Endodermal cell (in vitro differentiated cells): Measurements from ENCODE around the gene CLBA1. TPM values are rescaled to one million over a fixed set of nuclear protein-coding genes. Genes with fewer than 3 reads are reported as not detected.
"Not testable (repeated sequence)": the region's sequence is repeated elsewhere in the genome, so short reads cannot be mapped to it uniquely, and the experiment has no call there.

ENCODE experiments used
- DNase-seq: peaks from one replicate; pipeline ENCODE4 v3.0.0-alpha.2; 2017
- H3K27ac ChIP-seq: 2 replicates; pipeline ENCODE4 v1.5.1; 2013; ENCODE audit warnings: mild to moderate bottlenecking, low read depth, low read length, moderate library complexity
- H3K27me3 ChIP-seq: 2 replicates; pipeline ENCODE4 v1.6.1; 2013; ENCODE audit warnings: mild to moderate bottlenecking, low read length, moderate library complexity; ENCODE audit not compliant: insufficient read depth, control insufficient read depth, poor library complexity, severe bottlenecking
- H3K36me3 ChIP-seq: 2 replicates; pipeline ENCODE4 v1.7.0; 2013; ENCODE audit warnings: mild to moderate bottlenecking, low read length, moderate library complexity; ENCODE audit not compliant: control insufficient read depth, insufficient read depth
- H3K4me1 ChIP-seq: one replicate; pipeline ENCODE4 v1.7.0; 2013; ENCODE audit warnings: low read length; ENCODE audit not compliant: control insufficient read depth, insufficient read depth
- H3K4me3 ChIP-seq: 2 replicates; pipeline ENCODE4 v1.5.1; 2013; ENCODE audit warnings: mild to moderate bottlenecking, low read length, moderate library complexity
- H3K9ac ChIP-seq: 2 replicates; pipeline ENCODE4 v1.6.1; 2013; ENCODE audit warnings: mild to moderate bottlenecking, low read length, moderate library complexity; ENCODE audit not compliant: poor library complexity, severe bottlenecking; ENCODE audit errors: extremely low read depth
- H3K9me3 ChIP-seq: 2 replicates; pipeline ENCODE4 v1.6.1; 2013; ENCODE audit warnings: mild to moderate bottlenecking, low read length, moderate library complexity; ENCODE audit not compliant: control insufficient read depth
- H3K27ac Mint-ChIP-seq: 2 replicates; pipeline ENCODE4 v1.8.0; 2020; ENCODE audit warnings: mixed read lengths
- H3K27me3 Mint-ChIP-seq: 2 replicates; pipeline ENCODE4 v1.8.0; 2021; ENCODE audit warnings: mild to moderate bottlenecking, mixed read lengths; ENCODE audit not compliant: insufficient read depth
- H3K36me3 Mint-ChIP-seq: 2 replicates; pipeline ENCODE4 v1.8.0; 2020; ENCODE audit warnings: low read depth, mixed read lengths
- H3K4me1 Mint-ChIP-seq: 2 replicates; pipeline ENCODE4 v1.8.0; 2020; ENCODE audit warnings: mixed read lengths
- H3K4me3 Mint-ChIP-seq: 2 replicates; pipeline ENCODE4 v1.8.0; 2020; ENCODE audit warnings: mild to moderate bottlenecking, moderate library complexity, mixed read lengths
- H3K9me3 Mint-ChIP-seq: 2 replicates; pipeline ENCODE4 v1.8.0; 2020; ENCODE audit warnings: mild to moderate bottlenecking, mixed read lengths
- WGBS, 2 experiments: methylation state at CpG; one replicate each; pipeline versions ENCODE4 v1.1.5 to v1.1.7; 2013; ENCODE audit warnings: missing lambda C conversion rate in 2 of 2, mixed read lengths in 1 of 2; ENCODE audit not compliant: insufficient coverage in 1 of 2, insufficient read length in 1 of 2; 5-methylcytosine and 5-hydroxymethylcytosine counted together
- total RNA-seq, 2 donors: library from RNA; stranded (reverse); fragmentation: NEBNext Ultra II Directional in 1 of 2; extraction: Animal tissue kit (Norgen Biotek cat#: 25700) in 1 of 2; gene quantifications; 2 replicates in 1 of 2; 3 replicates in 1 of 2; pipeline ENCODE4 v1.2.1, GENCODE V29; 2021
- TF ChIP-seq, protein P1 (sequence below): fragments of 200-600 bp; sonication (generic); conservative IDR thresholded peaks from 2 replicates; pipeline ENCODE4 v1.5.0; 2021; ENCODE audit warnings: antibody characterized with exemption, mild to moderate bottlenecking

Gene CLBA1
- total RNA-seq, 2 donors from 2014 or later = 11.2 to 12.5 TPM

DNA sequence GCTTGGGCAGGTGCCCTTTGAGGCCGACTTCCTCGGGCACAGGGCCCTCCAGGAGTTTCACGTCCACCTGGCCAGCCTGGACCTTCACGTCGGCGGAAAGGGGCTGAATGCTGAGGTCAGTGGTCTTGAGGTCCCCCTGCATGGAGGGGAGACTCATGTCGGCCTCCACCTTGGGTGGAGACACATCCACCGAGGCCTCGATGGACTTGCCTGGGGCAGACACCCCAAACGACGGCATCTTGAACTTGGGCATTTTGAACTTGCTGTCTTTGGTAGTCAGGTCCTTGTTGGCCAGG, 36.9 kb upstream of the CLBA1 start:
- no peak overlapping the region for H3K9ac ChIP-seq
- TF ChIP-seq, protein P1, sequence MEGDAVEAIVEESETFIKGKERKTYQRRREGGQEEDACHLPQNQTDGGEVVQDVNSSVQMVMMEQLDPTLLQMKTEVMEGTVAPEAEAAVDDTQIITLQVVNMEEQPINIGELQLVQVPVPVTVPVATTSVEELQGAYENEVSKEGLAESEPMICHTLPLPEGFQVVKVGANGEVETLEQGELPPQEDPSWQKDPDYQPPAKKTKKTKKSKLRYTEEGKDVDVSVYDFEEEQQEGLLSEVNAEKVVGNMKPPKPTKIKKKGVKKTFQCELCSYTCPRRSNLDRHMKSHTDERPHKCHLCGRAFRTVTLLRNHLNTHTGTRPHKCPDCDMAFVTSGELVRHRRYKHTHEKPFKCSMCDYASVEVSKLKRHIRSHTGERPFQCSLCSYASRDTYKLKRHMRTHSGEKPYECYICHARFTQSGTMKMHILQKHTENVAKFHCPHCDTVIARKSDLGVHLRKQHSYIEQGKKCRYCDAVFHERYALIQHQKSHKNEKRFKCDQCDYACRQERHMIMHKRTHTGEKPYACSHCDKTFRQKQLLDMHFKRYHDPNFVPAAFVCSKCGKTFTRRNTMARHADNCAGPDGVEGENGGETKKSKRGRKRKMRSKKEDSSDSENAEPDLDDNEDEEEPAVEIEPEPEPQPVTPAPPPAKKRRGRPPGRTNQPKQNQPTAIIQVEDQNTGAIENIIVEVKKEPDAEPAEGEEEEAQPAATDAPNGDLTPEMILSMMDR = no peak
- 93 to 94% methylated on average over 3 to 11 of the region's 11 CpGs for WGBS, 2 experiments
- Mint-ChIP-seq H3K27me3 (no peaks in the 10 kb centered on the region), H3K36me3 (no peaks in the 10 kb centered on the region), H3K27ac (no peak overlapping the region), H3K9me3 (no peaks in the 10 kb centered on the region), H3K4me3 (no peak overlapping the region), H3K4me1 (no peaks in the 10 kb centered on the region)
- no peaks in the 10 kb centered on the region for H3K36me3 ChIP-seq
- H3K4me3 ChIP-seq = no peak overlapping the region
- H3K4me1 ChIP-seq = no peaks in the 10 kb centered on the region
- H3K9me3 ChIP-seq = no peaks in the 10 kb centered on the region
- no peaks in the 10 kb centered on the region for H3K27me3 ChIP-seq
- no peak for DNase-seq
- H3K27ac ChIP-seq = no peak overlapping the region

DNA sequence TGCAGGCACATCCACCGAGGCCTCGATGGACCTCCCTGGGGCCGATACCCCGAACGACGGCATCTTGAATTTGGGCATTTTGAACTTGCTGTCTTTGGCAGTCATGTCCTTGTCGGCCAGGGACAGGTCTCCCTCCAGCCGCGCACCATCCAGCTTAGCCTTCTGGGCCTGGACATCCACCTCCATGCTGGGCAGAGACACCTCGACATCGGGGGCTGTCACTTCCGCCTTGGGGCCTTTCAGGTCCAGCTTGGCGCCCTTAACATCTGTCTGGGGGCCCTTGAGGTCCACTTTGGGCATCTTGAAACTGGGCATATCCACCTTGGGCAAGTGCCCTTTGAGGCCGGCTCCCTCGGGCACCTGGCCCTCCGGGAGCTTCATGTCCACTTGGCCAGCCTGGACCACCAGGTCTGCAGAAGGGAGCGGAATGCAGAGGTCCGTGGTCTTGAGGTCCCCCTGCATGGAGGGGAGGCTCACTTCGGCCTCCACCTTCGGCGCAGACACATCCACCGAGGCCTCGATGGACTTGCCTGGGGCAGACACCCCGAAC, 36.1 kb upstream of the CLBA1 start:
- H3K4me3 ChIP-seq, H3K4me3 Mint-ChIP-seq, DNase-seq, H3K27me3 Mint-ChIP-seq, H3K36me3 ChIP-seq, H3K9me3 ChIP-seq, H3K9me3 Mint-ChIP-seq, H3K27ac Mint-ChIP-seq, H3K4me1 ChIP-seq, H3K36me3 Mint-ChIP-seq, H3K9ac ChIP-seq, H3K27ac ChIP-seq, H3K27me3 ChIP-seq, H3K4me1 Mint-ChIP-seq: not testable (repeated sequence)
- WGBS, 2 experiments = 93% methylated on average over 12 to 20 of the region's 24 CpGs

DNA sequence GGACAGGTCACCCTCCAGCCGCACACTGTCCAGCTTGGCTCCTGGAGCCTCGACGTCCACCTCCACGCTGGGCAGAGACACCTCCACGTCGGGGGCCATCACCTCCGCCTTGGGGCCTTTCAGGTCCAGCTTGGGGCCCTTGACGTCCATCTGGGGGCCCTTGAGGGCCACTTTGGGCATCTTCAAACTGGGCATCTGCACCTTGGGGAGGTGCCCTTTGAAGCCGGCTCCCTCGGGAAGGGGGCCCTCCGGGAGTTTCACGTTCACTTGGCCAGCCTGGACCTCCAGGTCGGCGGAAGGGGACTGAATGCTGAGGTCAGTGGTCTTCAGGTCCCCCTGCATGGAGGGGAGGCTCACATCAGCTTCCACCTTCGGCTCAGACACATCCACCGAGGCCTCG, 35.6 kb upstream of the CLBA1 start:
- TF ChIP-seq, protein P1 = no peak
- Mint-ChIP-seq H3K4me1 (no peaks in the 10 kb centered on the region), H3K27me3 (no peaks in the 10 kb centered on the region), H3K9me3 (no peaks in the 10 kb centered on the region), H3K27ac (no peak overlapping the region), H3K4me3 (no peak overlapping the region), H3K36me3 (no peaks in the 10 kb centered on the region)
- H3K27ac ChIP-seq = no peak overlapping the region
- DNase-seq = no peak
- no peak overlapping the region for H3K9ac ChIP-seq
- H3K27me3 ChIP-seq = no peaks in the 10 kb centered on the region
- H3K36me3 ChIP-seq = no peaks in the 10 kb centered on the region
- no peaks in the 10 kb centered on the region for H3K9me3 ChIP-seq
- no peak overlapping the region for H3K4me3 ChIP-seq
- WGBS, 2 experiments = 89 to 96% methylated on average over 13 to 17 of the region's 17 CpGs
- no peaks in the 10 kb centered on the region for H3K4me1 ChIP-seq

DNA sequence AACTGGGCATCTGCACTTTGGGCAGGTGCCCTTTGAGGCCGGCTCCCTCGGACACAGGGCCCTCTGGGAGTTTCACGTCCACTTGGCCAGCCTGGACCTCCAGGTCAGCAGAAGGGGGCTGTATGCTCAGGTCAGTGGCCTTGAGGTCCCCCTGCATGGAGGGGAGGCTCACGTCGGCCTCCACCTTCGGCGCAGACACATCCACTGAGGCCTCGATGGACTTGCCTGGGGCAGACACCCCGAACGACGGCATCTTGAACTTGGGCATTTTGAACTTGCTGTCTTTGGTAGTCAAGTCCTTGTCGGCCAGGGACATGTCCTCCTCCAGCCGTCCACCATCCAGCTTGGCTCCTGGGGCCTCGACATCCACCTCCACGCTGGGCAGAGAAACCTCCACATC, 34.9 kb upstream of the CLBA1 start:
- not testable (repeated sequence) for H3K36me3 ChIP-seq, H3K27me3 ChIP-seq, H3K27me3 Mint-ChIP-seq, H3K4me3 Mint-ChIP-seq, H3K27ac Mint-ChIP-seq, H3K4me1 Mint-ChIP-seq, H3K4me3 ChIP-seq, DNase-seq, H3K9ac ChIP-seq, H3K4me1 ChIP-seq, H3K36me3 Mint-ChIP-seq, H3K9me3 ChIP-seq, H3K9me3 Mint-ChIP-seq, H3K27ac ChIP-seq
- WGBS, 2 experiments = 91 to 95% methylated on average over 3 to 15 of the region's 15 CpGs

DNA sequence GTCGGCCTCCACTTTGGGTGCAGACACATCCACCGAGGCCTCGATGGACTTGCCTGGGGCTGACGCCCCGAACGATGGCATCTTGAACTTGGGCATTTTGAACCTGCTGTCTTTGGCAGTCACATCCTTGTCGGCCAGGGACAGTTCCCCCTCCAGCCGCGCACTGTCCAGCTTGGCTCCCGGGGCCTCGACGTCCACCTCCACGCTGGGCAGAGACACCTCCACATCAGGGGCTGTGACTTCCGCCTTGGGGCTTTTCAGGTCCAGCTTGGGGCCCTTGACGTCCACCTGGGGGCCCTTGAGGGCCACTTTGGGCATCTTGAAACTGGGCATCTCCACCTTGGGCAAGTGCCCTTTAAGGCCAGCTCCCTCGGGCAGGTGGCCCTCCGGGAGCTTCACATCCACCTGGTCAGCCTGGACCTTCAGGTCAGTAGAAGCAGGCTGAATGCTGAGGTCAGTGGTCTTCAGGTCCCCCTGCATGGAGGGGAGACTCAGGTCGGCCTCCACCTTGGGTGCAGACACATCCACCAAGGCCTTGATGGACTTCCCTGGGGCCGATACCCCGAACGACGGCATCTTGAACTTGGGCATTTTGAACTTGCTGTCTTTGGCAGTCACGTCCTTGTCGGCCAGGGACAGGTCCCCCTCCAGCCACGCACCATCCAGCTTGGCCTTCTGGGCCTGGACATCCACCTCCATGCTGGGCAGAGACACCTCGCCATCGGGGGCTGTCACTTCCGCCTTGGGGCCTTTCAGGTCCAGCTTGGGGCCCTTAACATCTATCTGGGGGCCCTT, 33.5 kb upstream of the CLBA1 start:
- H3K9ac ChIP-seq, H3K4me3 Mint-ChIP-seq, H3K4me1 ChIP-seq, DNase-seq, H3K36me3 ChIP-seq, H3K27me3 Mint-ChIP-seq, H3K27ac Mint-ChIP-seq, H3K4me3 ChIP-seq, H3K27me3 ChIP-seq, H3K4me1 Mint-ChIP-seq, H3K36me3 Mint-ChIP-seq, H3K27ac ChIP-seq, H3K9me3 ChIP-seq, H3K9me3 Mint-ChIP-seq: not testable (repeated sequence)
- 91 to 94% methylated on average over 24 to 28 of the region's 28 CpGs for WGBS, 2 experiments
